ENCODE measurements around the gene VPS18. TPM values are rescaled to one million over a fixed set of nuclear protein-coding genes. Genes with fewer than 3 reads are reported as not detected.

The VPS18 gene
- total RNA-seq, 1 donor from 2014 or later: 25.6 TPM

DNA sequence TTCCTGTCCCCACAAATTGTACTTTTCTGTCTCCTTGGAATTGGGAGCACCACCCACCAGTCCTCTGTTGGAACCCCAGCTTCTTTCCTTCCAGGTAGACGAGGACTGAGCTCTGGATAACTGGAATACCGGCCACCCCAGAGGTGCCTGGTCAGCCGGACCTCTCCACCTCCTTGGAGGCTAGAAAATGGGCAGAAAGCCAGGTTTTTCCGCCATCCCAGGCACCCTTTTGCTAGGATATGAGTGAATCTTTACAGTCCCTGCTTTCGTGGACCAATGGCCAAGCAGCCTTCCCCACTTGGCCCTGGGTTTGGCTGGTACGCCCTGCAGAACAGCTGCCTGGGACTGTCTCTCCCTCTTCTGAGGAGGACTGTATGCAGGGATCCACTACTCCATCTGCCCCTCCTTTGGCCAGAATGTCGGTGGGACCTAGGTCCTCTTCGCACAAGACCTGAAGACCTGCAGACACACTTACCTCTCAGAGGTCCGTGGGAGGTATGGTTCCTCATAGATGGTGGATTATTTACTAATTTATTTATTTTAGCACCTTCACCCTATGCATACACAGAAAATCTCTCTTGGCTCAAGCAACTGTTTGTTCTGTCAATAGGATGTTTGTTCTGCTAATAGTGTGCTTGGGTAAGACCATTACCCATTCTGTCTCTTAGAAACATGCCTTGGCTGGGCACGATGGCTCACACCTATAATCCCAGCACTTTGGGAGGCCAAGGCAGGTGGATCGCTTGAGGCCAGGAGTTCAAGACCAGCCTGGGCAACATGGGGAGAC lies 50.5 kb downstream of the VPS18 start:
- TF ChIP-seq CTCF (conservative IDR thresholded peaks at IDR 0.05): no peak
- Mint-ChIP-seq H3K36me3 (no peaks in the 10 kb centered on the region), H3K4me1 (ENCODE audit: unreplicated experiment) (peaks cover 5% of the 10 kb centered on the region), H3K4me3 (no peak overlapping the region), H3K27me3 (peaks cover 15% of the 10 kb centered on the region), H3K27ac (no peak overlapping the region), H3K9me3 (no peaks in the 10 kb centered on the region)
- no peak for DNase-seq (ENCODE audit: extremely low spot score, unreplicated experiment)

GRCh38 chr15:40948706-40949473 lies 54.6 kb downstream of the VPS18 start:
- no peak for DNase-seq (ENCODE audit: extremely low spot score, unreplicated experiment)
- Mint-ChIP-seq H3K9me3 (no peaks in the 10 kb centered on the region), H3K27me3 (peaks cover 25% of the 10 kb centered on the region), H3K4me1 (ENCODE audit: unreplicated experiment) (peaks cover 2% of the 10 kb centered on the region), H3K27ac (no peak overlapping the region), H3K36me3 (no peaks in the 10 kb centered on the region), H3K4me3 (no peak overlapping the region)
- no peak for TF ChIP-seq CTCF (conservative IDR thresholded peaks at IDR 0.05)

GRCh38 chr15:40949756-40950207 lies 55.5 kb downstream of the VPS18 start:
- TF ChIP-seq CTCF (conservative IDR thresholded peaks at IDR 0.05): no peak
- H3K4me3 Mint-ChIP-seq: peak overlapping the region; percentile 24
- no peaks in the 10 kb centered on the region for H3K36me3 Mint-ChIP-seq
- H3K4me1 Mint-ChIP-seq (ENCODE audit: unreplicated experiment): peaks cover 6% of the 10 kb centered on the region
- peak overlapping the region; percentile 35 for H3K27ac Mint-ChIP-seq
- H3K9me3 Mint-ChIP-seq: no peaks in the 10 kb centered on the region
- H3K27me3 Mint-ChIP-seq: peaks cover 30% of the 10 kb centered on the region
- no peak for DNase-seq (ENCODE audit: extremely low spot score, unreplicated experiment)

GRCh38 chr15:40951764-40952163 lies 57.5 kb downstream of the VPS18 start:
- no peaks in the 10 kb centered on the region for H3K36me3 Mint-ChIP-seq
- peaks cover 27% of the 10 kb centered on the region for H3K27me3 Mint-ChIP-seq
- peak overlapping the region; percentile 74 for H3K4me3 Mint-ChIP-seq
- H3K4me1 Mint-ChIP-seq (ENCODE audit: unreplicated experiment): peaks cover 9% of the 10 kb centered on the region
- DNase-seq (ENCODE audit: extremely low spot score, unreplicated experiment): no peak
- no peak for TF ChIP-seq CTCF (conservative IDR thresholded peaks at IDR 0.05)
- H3K27ac Mint-ChIP-seq: peak overlapping the region; percentile 62
- H3K9me3 Mint-ChIP-seq: no peaks in the 10 kb centered on the region

GRCh38 chr15:40952301-40952900 lies 58.2 kb downstream of the VPS18 start:
- H3K36me3 Mint-ChIP-seq: no peaks in the 10 kb centered on the region
- H3K4me3 Mint-ChIP-seq: peak overlapping the region; percentile 94
- peaks cover 27% of the 10 kb centered on the region for H3K27me3 Mint-ChIP-seq
- H3K27ac Mint-ChIP-seq: peak overlapping the region; percentile 86
- no peak for DNase-seq (ENCODE audit: extremely low spot score, unreplicated experiment)
- peaks cover 9% of the 10 kb centered on the region for H3K4me1 Mint-ChIP-seq (ENCODE audit: unreplicated experiment)
- H3K9me3 Mint-ChIP-seq: no peaks in the 10 kb centered on the region
- TF ChIP-seq CTCF (conservative IDR thresholded peaks at IDR 0.05): no peak

Data from type B pancreatic cell (in vitro differentiated cells).